GM04504 (cell line): Measurements from ENCODE around the gene MRPL36.
"Not testable (repeated sequence)": the region's sequence is repeated elsewhere in the genome, so short reads cannot be mapped to it uniquely, and the experiment has no call there.

Experiments
- DNase-seq: peaks from one replicate; pipeline ENCODE4 v3.0.0-alpha.2; 2012; ENCODE audit warnings: low read depth

MRPL36 gene

DNA sequence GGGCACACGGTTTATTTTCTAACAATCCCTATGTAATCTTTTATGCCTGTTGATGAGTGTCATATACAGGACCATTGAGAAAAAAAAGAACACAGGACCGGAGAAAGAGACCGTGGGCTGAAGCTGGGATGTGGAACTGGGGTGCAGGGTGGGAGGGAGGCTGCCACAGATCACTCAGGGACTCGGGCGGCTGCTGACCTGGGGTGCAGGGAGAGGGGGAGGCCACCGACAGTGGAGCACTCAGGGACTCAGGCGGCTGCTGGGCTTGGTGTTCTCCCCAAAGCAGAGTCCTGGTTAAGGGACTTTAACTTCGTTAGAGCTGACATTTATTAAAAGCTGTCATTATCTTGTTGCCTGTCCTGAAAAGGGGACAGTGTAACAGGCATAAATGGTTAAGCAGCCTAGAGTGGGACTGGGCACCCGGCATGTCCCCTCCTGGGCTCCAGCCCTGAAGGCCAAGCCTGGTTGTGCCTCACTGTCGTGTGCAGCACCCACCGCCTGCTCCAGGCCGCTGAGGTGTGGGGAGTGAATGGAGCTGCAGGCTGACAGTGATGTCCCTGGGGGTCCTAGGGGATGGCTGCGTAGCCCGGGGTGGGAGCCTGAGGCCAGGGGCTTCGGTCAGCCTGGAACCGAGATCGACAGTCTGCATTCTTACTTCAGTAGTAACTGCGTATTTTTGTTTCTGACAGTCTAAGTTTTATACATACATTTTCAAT, 15.6 kb upstream of the MRPL36 start:
- no peak for DNase-seq

DNA sequence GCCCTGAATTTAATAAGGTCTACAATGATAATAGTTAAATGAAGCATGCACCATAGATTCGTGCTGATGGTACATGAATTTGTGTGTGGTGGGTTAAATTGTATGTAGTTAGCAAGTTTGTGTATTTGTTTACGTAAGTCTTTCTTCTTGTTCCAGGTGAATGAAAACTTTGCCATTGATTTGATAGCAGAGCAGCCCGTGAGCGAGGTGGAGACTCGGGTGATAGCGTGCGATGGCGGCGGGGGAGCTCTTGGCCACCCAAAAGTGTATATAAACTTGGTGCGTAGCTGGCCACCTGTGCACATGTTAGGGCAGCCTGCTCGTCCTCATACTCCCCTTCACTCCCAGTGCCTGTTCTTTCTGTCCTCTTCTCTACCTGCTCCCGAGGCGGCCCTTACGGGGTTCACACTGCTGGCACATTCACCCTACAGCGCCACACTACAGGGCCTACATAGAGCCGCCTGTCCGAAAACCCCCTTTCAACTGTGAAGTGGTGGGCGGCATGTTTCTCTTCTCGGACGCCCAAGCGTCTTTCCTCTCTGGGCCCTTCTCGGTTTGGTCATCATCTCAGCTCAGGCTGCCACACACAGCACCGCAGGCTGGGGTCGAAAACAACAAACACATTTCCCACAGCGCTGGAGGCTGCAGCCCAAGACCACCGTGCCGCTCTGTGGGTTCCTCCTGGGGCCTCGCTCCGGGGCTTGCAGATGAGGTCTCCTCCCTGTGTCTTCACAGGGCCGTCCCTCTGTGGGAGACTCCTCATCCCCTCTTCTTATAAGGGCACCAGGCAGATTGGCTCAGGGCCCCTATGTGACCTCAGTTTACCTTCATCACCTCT, 14.8 kb upstream of the MRPL36 start:
- no peak for DNase-seq

DNA sequence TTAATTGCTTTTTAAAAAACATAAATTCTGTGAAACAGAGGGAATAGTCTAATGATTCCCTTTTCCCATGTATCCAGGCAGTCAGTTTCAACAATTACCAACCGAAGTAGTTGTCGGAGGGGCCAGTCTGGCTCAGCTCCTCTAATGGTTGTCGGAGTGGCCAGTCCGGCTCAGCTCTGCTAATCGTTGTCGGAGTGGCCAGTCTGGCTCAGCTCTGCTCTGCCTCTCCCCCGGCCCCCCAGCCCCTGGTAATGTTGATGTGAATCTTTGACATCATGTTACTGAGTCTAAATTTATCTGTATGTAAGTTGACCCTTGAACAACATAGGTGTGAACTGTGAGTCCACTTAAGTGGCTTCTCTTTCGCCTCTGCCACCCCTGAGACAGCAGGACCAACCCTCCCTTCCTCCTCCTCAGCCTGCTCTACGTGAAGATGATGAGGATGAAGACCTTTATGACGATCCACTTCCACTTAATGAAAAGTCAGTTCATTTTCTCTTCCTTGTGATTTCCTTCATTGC, 11.0 kb upstream of the MRPL36 start:
- DNase-seq, result no peak

DNA sequence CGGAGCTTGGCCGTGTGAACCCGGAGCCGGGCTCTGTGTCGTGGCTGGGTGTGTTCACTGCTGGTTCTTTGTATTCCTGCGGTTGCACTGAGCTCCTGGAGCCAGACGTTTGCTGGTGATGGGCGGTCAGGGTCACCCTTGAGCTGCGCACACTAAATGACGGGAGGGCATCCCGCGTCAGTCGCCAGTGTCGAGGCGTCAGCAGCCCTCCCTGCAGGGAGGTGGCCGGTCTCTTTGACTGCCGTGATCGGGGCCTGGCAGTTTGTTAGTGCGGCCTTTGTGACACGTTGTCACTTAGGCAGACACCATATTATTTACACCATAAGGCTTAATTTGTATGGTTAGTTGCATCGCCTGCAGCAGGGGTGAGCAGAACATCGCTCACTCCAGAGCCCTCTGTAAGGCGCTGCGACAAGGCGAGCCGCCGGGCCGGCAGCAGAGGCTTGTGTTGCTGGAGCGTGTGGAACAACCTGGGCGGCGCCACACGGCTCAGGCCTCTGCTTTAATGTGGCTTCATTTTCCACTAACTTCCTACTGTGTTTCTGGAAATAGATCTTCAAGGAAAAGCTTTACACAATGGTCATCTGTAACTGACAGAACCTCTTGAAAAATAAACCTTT, 9.9 kb upstream of the MRPL36 start:
- no peak for DNase-seq

DNA sequence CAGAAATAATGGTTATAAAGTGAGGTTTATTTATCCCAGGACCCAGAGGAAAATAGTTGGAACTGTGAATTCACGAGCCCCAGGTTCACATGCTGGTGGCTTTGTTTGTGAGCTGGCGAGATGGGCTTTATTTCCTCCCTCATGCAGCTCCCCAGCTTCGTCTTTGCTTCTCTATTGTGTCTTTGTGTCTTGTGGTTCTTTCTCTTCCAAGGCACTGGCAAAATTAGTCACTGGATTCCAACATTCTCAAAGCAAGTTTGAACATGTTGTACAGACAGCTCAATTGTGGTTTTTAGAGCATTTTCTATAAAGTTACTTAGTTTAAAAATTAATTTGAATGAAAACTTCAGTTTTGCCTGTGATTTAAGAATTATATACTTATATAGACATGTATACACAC, 8.8 kb upstream of the MRPL36 start:
- DNase-seq, result no peak

DNA sequence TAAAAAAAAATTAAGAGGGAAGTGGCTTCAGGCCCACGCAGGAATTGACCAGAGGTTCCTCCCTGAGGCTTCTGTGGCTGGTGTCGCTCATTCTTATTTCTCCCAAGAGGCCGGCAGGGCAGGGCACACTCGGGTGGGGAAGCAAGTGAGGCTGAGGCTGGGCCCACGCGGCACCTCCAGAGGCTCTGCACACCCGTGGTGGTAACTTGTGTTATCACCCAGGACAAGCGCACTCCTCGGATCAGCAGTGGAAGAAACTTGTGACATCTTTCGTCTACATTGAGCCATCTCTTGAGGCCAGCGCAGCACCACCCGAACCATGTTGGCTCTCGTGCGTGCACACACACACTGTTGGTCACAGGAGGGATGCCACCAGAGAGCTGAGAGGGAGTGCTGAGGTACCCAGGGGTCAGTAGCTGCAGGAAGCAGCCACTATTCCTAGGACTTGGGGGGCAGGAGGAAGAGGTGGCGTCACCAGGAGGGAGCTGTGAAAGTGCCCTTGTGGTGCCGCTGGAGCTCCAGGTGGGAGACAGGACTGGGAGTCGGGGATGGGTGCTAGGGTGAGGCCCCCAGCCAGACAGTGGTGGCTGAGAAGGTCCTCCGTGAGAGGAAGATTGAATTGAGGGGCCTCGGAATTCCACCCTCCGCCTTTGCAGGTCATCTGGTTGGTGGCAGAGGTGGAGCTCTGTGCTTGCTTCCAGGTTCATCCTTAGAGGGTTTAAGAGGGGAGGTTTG, 8.0 kb upstream of the MRPL36 start:
- DNase-seq, result no peak

DNA sequence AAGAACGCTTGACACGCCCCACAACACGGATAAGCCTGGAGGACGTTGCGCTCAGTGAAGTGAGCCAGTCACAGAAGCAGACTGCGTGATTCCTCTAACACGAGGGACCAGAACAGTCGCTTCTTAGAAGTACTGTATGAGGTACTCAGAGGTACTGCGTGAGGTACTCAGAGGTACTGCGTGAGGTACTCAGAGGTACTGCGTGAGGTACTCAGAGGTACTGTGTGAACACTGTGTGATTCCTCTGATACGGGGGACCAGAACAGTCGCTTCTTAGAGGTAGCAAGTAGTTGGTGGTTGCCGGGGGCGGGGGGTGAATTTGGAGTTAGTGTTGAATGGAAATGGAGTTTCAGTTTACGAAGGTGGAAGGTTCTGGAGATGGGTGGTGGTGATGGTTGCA, 7.3 kb upstream of the MRPL36 start:
- DNase-seq, result no peak

DNA sequence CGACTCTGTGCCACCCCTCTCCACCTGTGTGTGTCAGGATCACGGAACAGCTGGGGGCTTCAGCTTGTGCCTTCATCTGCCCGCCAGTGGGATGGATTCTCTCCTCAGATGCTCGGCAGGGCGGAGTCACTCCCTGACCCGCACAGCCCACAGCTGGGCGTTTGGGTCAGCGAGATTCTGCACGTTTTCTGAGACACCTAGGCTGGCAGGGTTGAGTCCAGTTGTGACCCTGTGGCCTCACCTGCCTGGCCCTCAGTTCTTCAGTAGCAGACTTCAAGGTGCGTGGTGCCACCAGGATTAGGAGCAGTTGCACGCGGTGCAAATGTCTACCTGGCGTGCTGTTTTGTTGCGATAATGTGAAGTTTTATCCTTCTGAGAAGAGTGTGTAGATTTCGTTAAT, 6.6 kb upstream of the MRPL36 start:
- no peak for DNase-seq

DNA sequence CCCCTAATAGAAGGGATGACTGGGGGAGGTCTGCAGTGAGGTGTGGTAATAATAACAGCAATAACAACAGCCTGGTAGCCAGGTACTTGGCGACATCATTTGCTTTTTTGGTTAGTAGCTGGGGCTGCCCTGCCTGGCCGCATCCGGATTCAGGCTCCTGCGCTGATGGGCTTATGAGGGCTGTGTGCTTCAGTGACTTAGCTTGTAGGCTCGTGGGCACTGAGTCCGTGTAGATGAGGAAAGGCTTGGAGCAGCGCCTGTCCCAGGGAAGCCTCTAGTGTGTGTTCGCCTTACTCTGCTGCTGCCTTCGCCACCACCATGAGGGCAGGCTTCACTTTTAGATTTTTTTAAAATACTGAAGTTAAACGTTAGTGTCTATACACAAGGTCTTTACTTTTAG, 6.1 kb upstream of the MRPL36 start:
- no peak for DNase-seq

DNA sequence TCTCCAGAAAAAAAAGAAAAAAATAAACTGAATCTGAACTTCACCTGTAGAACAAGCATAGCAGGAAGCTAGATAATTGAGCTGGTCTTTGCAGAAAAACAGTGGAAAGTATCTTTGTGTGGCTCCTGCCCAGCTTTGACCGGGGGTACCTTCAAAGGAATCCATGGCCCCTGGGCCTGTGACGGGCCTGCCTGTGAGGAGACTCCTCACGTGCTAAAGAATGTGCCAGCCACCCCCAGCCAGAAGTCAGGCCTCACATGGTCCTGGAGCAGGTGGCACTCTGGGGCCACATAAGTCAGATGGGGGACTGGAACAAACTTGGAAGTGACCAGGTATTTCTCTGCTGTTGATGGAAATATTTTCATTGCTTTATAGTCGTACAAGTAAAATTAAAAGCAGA, 5.7 kb upstream of the MRPL36 start:
- DNase-seq, result no peak

DNA sequence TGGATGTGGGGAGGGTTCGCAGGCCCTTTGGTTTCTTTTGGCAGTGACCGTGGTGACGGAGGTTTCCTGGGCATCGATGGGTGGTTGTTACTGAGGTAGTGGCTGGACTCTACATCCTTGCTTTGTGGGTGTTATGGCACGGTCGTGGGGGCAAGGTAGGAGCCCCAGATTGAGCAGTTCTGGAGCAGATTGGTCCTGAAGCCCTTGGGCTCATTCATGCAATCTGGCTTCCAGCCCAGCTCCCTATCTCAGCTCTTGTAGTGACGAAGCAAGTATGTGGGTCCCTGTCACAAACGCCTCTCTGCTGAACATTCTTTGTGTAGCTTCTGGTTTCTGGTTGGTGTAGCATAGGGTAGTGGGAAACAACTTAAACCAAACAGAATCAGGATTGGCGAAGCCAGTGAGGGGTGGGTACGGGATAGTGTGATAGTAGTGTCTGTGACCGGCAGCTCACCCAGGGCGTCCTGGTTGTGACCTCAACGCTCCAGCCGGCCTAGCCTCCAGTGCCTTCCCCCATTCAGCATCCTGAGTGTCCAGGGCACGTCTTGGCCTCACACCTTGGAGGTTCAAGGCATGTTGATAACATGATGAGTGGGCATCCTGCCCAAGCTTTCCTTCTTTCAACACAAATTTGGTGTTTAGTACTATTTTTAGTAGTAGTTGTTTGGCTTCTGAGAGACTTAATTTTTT, 4.5 kb upstream of the MRPL36 start:
- no peak for DNase-seq

DNA sequence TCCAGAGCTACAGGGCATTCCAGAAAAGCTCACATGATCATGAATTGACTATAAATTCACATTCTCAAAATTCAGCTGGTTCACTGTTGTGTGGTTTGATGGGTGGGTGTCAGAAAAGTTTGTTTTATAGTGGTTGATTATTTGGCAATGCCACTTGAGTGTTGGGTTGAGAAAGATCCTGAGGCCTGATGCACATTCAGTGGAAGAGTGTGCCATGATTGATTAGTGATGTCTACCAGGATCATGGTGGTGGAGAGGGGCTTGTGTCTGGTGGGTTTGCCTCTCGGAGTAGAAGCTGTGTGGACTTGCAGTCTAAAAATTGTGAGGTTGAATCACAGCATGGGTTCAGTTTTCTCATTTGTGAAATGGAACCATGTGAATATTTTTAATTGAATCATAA, 3.6 kb upstream of the MRPL36 start:
- no peak for DNase-seq

DNA sequence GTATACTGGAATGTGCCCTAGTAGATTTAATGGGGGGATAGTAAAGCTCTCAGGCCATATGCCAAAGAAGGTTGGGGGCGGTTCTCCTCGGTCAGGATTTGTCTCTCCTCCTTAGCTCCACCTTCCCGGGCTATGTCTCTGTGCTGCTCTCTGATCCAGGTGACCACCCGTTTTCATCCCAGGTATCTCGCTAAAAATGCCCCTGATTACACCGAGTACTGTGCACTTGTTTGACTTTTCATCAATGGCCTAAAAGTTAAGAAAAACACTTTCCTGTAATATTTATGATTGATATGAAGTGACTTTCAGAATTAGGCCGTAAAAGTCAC, 2.3 kb upstream of the MRPL36 start:
- DNase-seq, result no peak

DNA sequence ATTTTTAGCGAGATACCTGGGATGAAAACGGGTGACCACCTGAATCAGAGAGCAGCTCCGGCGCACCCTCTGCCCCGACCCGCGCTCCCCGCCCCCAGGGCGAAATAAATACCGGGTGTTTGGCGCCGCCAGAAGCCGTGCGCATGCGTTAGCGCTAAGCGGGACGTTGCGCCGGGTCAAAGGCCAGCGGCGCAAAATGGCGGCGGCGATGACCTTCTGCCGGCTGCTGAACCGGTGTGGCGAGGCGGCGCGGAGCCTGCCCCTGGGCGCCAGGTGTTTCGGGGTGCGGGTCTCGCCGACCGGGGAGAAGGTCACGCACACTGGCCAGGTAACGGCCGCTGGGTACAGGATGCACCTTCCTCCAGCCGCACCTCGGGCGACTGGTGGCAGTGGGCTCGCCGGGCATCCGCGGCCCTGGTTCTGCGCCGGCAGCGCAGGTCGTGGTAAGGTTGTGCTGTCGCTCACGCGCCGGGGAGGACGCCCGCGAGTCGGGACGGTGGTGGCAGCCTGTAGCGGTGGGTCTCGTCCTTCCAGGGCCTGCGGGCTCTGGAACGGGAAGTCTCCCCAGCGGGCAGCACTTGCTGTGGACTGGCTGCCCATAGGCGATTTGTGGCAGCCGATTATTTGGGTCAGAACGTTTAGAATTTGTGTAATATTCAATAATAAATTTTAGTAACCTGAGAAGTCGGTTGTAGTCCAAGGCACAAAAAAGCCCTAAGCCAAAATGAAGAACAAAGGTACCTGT, 1.8 kb upstream of the MRPL36 start, which contains the start of gene NDUFS6:
Gene NDUFS6 (plus strand): TSS at position 186 of the 745 bp plus-strand sequence. CDS start 11 bp downstream, at position 197.
- no peak for DNase-seq

DNA sequence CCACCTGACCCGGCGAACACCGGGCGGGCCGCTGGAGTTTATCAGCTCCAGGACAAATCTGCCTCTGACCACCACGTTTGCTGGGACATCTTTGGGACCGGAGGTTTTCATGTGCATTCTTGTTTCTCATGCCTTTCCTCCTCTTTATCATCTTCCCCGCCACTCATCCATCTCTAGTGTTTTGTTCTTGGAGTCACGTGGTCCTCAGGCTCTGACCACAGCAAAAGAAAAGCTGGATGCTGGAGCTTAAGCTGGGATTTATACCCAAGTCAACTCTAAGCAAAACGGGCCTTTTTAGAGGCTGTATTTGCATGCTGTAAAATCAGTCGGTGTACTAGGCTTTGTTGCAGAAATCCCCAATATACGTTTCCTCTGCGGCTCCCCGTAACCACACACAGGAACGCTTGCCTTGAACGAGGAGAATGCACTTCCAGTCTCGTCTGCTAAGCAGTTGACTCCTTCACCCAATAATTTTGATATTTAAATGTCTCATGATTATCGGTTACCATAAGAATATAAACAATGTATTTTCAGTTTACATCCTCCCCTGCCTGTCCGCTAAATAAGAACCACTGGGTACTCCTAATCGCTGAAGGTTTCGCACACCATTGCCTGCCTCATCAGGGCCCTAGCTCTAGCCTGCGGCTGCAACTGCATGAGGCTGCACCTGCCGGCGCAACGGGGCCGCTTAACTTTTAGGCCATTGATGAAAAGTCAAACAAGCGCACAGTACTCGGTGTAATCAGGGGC, 1.0 kb upstream of the MRPL36 start:
- DNase-seq, result no peak

DNA sequence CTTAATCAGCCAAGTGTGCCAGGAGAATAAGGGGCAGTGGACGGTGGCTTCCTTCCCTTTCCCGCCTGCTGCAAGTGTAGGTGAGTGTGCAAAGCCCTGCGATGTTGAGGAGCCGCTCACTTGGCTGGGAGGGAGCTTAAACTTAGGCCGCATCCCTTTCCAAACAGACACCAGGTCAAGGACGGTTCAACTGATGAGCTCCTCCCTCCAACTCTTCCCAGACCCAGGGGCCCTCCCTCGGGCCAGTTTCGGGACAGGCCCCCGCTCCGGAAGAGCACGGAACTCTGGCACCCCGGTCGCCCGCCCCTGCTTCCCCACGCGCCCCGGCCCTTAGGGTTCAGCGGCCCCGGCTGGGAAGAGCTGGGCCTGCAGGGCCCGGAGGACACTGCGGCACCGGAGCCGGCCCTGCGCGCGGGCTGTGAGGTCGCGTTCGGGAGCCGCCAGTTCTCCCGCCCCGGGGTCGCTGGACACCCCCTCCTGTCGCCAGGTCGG, 481 bp downstream of the MRPL36 start:
- no peak for DNase-seq

DNA sequence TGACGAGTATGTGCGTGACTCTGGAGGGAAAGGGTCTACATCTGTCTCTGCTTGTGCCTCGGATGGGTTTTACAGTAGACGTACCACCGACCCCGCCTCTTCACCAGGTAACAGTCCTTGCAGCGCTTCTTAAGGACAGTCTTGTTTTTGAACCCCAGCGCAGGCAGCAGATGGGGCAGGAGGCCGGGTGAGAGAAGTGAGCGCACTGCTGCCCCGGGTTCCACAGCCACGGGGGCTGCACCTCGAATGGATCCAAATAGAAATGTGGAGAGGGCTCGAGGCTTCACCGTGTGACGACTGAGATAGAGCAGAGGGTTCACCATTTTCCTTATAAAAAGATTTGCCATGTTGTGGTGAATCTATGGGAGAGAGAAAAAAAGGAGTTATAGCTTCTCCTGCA, 1.0 kb downstream of the MRPL36 start:
- DNase-seq, result not testable (repeated sequence)

DNA sequence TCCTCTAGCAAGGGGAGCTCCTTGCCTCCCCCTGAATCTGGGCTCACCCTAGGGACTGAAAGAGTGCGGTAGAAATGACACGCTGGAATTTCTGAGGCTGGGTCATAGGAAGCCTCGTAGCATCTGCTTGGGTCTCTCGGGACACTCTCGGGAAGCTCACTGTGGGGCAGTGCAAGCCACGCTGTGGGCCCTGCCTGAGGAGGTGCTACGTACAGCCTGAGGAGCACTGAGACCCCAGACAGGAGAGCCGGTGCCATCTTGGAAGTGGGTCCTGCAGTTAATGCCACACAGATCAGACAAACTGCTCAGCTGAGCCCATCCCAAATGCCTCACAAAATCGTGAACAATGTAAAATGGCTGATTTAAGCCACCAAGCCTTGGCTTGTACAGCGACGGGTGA, 1.8 kb downstream of the MRPL36 start:
- no peak for DNase-seq

DNA sequence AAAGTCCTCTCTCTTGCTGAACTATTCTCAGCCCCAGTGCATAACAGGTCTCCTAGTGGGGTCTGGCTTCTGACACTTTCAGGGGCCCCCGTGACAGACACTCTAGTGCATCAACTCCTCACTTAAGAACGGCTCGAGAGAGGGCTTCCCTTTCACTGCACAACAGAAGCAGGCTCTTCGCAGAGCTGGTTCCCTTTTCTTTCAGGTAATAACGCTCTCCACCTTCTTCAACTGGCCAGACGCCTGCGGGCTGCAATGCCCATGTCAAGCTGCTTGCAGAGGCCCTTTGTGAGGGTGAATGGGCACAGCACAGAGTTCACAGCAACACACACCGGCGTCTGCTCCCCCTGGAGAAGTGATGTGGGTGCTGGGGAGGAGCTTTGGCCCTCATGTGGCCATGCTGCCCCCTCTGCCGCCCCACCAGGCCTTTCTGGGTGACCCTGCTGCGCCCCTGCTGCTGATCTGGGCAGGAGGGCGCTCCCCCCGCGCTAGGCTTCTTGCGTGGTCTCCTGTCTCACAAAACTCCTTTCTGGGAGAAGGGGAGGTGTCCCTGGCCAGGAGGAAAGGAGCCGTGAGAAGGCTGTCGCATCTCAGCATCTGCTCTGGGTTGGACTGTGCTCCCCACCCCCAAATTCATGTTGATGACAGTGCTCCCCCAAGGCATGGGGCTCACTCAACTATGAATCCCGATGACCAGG, 2.4 kb downstream of the MRPL36 start:
- DNase-seq, result no peak
